C4-2B (cell line): ENCODE results near the gene PLK5.
"Not testable (repeated sequence)": the region's sequence is repeated elsewhere in the genome, so short reads cannot be mapped to it uniquely, and the experiment has no call there.

ENCODE experiments used
- CTCF ChIP-seq: fragments of 450-650 bp; conservative IDR thresholded peaks from 2 replicates; pipeline ENCODE4 v1.5.1; 2017; ENCODE audit warnings: mild to moderate bottlenecking
- ZFX ChIP-seq: fragments of 450-650 bp; IDR thresholded peaks from 2 replicates; pipeline ENCODE4 v1.6.1; 2017

DNA sequence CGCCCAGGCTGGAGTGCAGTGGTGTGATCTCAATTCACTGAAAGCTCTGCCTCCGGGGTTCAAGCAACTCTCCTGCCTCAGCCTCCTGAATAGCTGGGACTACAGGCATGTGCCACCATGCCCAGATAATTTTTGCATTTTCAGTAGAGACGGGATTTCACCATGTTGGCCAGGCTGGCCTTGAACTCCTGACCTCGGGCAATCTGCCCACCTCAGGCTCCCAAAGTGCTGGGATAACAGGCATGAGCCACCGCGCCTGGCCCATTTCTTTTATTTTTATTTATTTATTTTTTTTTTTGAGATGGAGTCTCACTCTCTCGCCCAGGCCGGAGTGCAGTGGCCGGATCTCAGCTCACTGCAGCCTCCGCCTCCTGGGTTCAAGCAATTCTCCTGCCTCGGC is 15.9 kb downstream of the PLK5 start:
- TF ChIP-seq CTCF, ZFX: not testable (repeated sequence)
